Activated CD4-positive, alpha-beta T cell treated with anti-CD3 and anti-CD28 coated beads, Interleukin-2, Interleukin-6, amounts not matched to agents 100 ng/mL and 50 ng/mL, durations not matched to agents 16 hours and 8 hours (primary cell): Measurements from ENCODE around the gene FAM181A.
A peak's percentile ranks its signal among the peaks of the same experiment; 100 is the strongest.

Experiments
- DNase-seq: peaks from one replicate; pipeline ENCODE4 v3.0.0-alpha.2; 2020

FAM181A gene

GRCh38 chr14:93926873-93927799 is at the start of gene FAM181A:
Gene FAM181A, plus strand, starts transcription at chr14:93927344. Its CDS starts 942 bp downstream, at chr14:93928286.
- no peak for DNase-seq

GRCh38 chr14:93878212-93878611 is 48.9 kb upstream of the FAM181A start:
- no peak for DNase-seq

GRCh38 chr14:93878871-93879270 is 48.3 kb upstream of the FAM181A start:
- DNase-seq: no peak

GRCh38 chr14:93879362-93879983 is 47.7 kb upstream of the FAM181A start:
- no peak for DNase-seq

GRCh38 chr14:93880021-93880820 is 46.9 kb upstream of the FAM181A start:
- no peak for DNase-seq

GRCh38 chr14:93884950-93885349 is 42.2 kb upstream of the FAM181A start:
- DNase-seq: peak; percentile 9

GRCh38 chr14:93888995-93889394 is 38.1 kb upstream of the FAM181A start:
- no peak for DNase-seq

- DNase-seq: no peak
These were observed 37.2 kb upstream of the FAM181A start for GRCh38 chr14:93889739-93890483.

GRCh38 chr14:93891756-93892504 is 35.2 kb upstream of the FAM181A start:
- no peak for DNase-seq

GRCh38 chr14:93892505-93892839 is 34.7 kb upstream of the FAM181A start:
- no peak for DNase-seq

GRCh38 chr14:93892923-93893558 is 34.1 kb upstream of the FAM181A start:
- peak; percentile 77 for DNase-seq

GRCh38 chr14:93893661-93894261 is 33.4 kb upstream of the FAM181A start:
- DNase-seq: no peak

- DNase-seq: no peak
These were observed 32.0 kb upstream of the FAM181A start for GRCh38 chr14:93895023-93895604.

- DNase-seq: no peak
These were observed 29.7 kb upstream of the FAM181A start for GRCh38 chr14:93897476-93897845.

GRCh38 chr14:93898081-93898611 is 29.0 kb upstream of the FAM181A start:
- no peak for DNase-seq

GRCh38 chr14:93898731-93899130 is 28.4 kb upstream of the FAM181A start:
- DNase-seq: no peak

- DNase-seq: no peak
These were observed 25.3 kb upstream of the FAM181A start for GRCh38 chr14:93901813-93902212.

- DNase-seq: no peak
These were observed 24.4 kb upstream of the FAM181A start for GRCh38 chr14:93902619-93903307.

- DNase-seq: peak; percentile 15
These were observed 23.6 kb upstream of the FAM181A start for GRCh38 chr14:93903342-93904184.
